OCI-LY1 (cell line): ENCODE results near the gene TBC1D8.

Experiments used
- H2AFZ ChIP-seq: fragments of 200-600 bp; sonication (generic), shearing (Covaris generic); 2 replicates; pipeline ENCODE4 v1.6.0; 2014; ENCODE audit warnings: antibody characterized with exemption, mild to moderate bottlenecking, low read length
- H3F3A ChIP-seq: fragments of 200-600 bp; sonication (generic), shearing (Covaris generic); 2 replicates; pipeline ENCODE4 v1.6.0; 2014; ENCODE audit warnings: mild to moderate bottlenecking, antibody characterized with exemption, low read length, moderate library complexity; ENCODE audit not compliant: insufficient read depth
- H3K27ac ChIP-seq: fragments of 200-600 bp; sonication (generic); 2 replicates; pipeline ENCODE4 v1.5.1; 2014; ENCODE audit warnings: low read length, mixed run types, mild to moderate bottlenecking, low read depth; ENCODE audit not compliant: poor library complexity, severe bottlenecking
- H3K27me3 ChIP-seq: fragments of 200-600 bp; sonication (generic); 2 replicates; pipeline ENCODE4 v1.6.0; 2014; ENCODE audit warnings: antibody characterized with exemption, mild to moderate bottlenecking, low read length, moderate library complexity; ENCODE audit not compliant: insufficient read depth
- H3K36me3 ChIP-seq: fragments of 200-600 bp; sonication (generic); 2 replicates; pipeline ENCODE4 v1.6.1; 2014; ENCODE audit warnings: mild to moderate bottlenecking, antibody characterized with exemption, low read length, moderate library complexity, mixed read lengths; ENCODE audit not compliant: insufficient read depth
- H3K4me1 ChIP-seq: fragments of 200-600 bp; sonication (generic); 2 replicates; pipeline ENCODE4 v1.5.1; 2014; ENCODE audit warnings: mild to moderate bottlenecking, low read length, moderate library complexity; ENCODE audit not compliant: insufficient read depth, severe bottlenecking
- H3K4me2 ChIP-seq: fragments of 200-600 bp; sonication (generic), shearing (Covaris generic); 2 replicates; pipeline ENCODE4 v1.6.1; 2014; ENCODE audit warnings: low read length
- H3K4me3 ChIP-seq: fragments of 200-600 bp; sonication (generic); 2 replicates; pipeline ENCODE4 v1.5.1; 2014; ENCODE audit warnings: low read length, low read depth, mild to moderate bottlenecking, mixed read lengths; ENCODE audit not compliant: poor library complexity, severe bottlenecking
- H3K79me2 ChIP-seq: fragments of 200-600 bp; shearing (Covaris generic); 2 replicates; pipeline ENCODE4 v1.6.1; 2016; ENCODE audit warnings: mixed run types, low read length, mixed read lengths; ENCODE audit not compliant: insufficient read depth
- H3K9ac ChIP-seq: fragments of 200-600 bp; sonication (generic), shearing (Covaris generic); 2 replicates; pipeline ENCODE4 v1.6.1; 2014; ENCODE audit warnings: mild to moderate bottlenecking, low read length, mixed read lengths
- H3K9me2 ChIP-seq: fragments of 200-600 bp; sonication (generic), shearing (Covaris generic); 2 replicates; pipeline ENCODE4 v1.6.1; 2014; ENCODE audit warnings: low read depth, mild to moderate bottlenecking, low read length, mixed read lengths
- H3K9me3 ChIP-seq: fragments of 200-600 bp; shearing (Covaris generic); 2 replicates; pipeline ENCODE4 v1.6.1; 2014; ENCODE audit warnings: low read length, mixed read lengths
- H4K20me1 ChIP-seq: fragments of 200-600 bp; sonication (generic), shearing (Covaris generic); 2 replicates; pipeline ENCODE4 v1.6.0; 2016; ENCODE audit warnings: mild to moderate bottlenecking, low read length; ENCODE audit not compliant: insufficient read depth
- CTCF ChIP-seq: fragments of 200-600 bp; sonication (generic), shearing (Covaris generic); IDR thresholded peaks from 2 replicates; pipeline ENCODE4 v1.5.1; 2017; ENCODE audit warnings: mild to moderate bottlenecking, antibody characterized with exemption, low read length, moderate library complexity, mixed read lengths
- EZH2 ChIP-seq: fragments of 200-600 bp; sonication (generic), shearing (Covaris generic); IDR thresholded peaks from 2 replicates; pipeline ENCODE4 v1.8.0; 2017; ENCODE audit warnings: borderline replicate concordance, mixed run types, mild to moderate bottlenecking, antibody characterized with exemption, low read length, moderate library complexity, mixed read lengths

TBC1D8 gene

GRCh38 chr2:101125374-101125773 is 25.8 kb downstream of the TBC1D8 start:
- no peak overlapping the region for H3K27ac ChIP-seq
- H3K36me3 ChIP-seq = no peaks in the 10 kb centered on the region
- H3K9me3 ChIP-seq = no peaks in the 10 kb centered on the region
- TF ChIP-seq CTCF = no peak
- TF ChIP-seq EZH2 = no peak
- peaks cover 7% of the 10 kb centered on the region for H3K27me3 ChIP-seq
- H3K9me2 ChIP-seq = no peaks in the 10 kb centered on the region
- H3K79me2 ChIP-seq = no peaks in the 10 kb centered on the region
- H3K4me3 ChIP-seq = no peak overlapping the region
- no peaks in the 10 kb centered on the region for H3K4me1 ChIP-seq
- H3F3A ChIP-seq = no peaks in the 10 kb centered on the region
- H2AFZ ChIP-seq = no peak overlapping the region
- H4K20me1 ChIP-seq = no peaks in the 10 kb centered on the region
- no peak overlapping the region for H3K9ac ChIP-seq
- no peak overlapping the region for H3K4me2 ChIP-seq

GRCh38 chr2:101124643-101125366 is 26.4 kb downstream of the TBC1D8 start:
- Histone ChIP-seq H3K27me3 (peaks cover 4% of the 10 kb centered on the region), H3F3A (no peaks in the 10 kb centered on the region), H4K20me1 (no peaks in the 10 kb centered on the region), H3K4me2 (no peak overlapping the region), H3K9me2 (no peaks in the 10 kb centered on the region), H3K36me3 (no peaks in the 10 kb centered on the region), H3K9ac (no peak overlapping the region), H3K9me3 (no peaks in the 10 kb centered on the region), H2AFZ (no peak overlapping the region), H3K4me1 (no peaks in the 10 kb centered on the region), H3K4me3 (no peak overlapping the region), H3K79me2 (no peaks in the 10 kb centered on the region), H3K27ac (no peak overlapping the region)
- TF ChIP-seq EZH2 (no peak), CTCF (no peak)

GRCh38 chr2:101123795-101124471 is 27.2 kb downstream of the TBC1D8 start:
- H3K9me3 ChIP-seq = no peaks in the 10 kb centered on the region
- no peak overlapping the region for H3K4me2 ChIP-seq
- peaks cover 4% of the 10 kb centered on the region for H3K27me3 ChIP-seq
- H3K4me3 ChIP-seq = no peak overlapping the region
- TF ChIP-seq CTCF (no peak), EZH2 (no peak)
- no peaks in the 10 kb centered on the region for H3F3A ChIP-seq
- H3K9ac ChIP-seq = no peak overlapping the region
- H3K27ac ChIP-seq = no peak overlapping the region
- no peaks in the 10 kb centered on the region for H3K79me2 ChIP-seq
- no peaks in the 10 kb centered on the region for H3K4me1 ChIP-seq
- H3K36me3 ChIP-seq = no peaks in the 10 kb centered on the region
- H4K20me1 ChIP-seq = no peaks in the 10 kb centered on the region
- H3K9me2 ChIP-seq = no peaks in the 10 kb centered on the region
- no peak overlapping the region for H2AFZ ChIP-seq
